ENCODE results near the gene PGLYRP2. TPM values are rescaled to one million over a fixed set of nuclear protein-coding genes. Genes with fewer than 3 reads are reported as not detected.

Gene PGLYRP2
- total RNA-seq, 2 donors from 2014 or later, result not detected

DNA sequence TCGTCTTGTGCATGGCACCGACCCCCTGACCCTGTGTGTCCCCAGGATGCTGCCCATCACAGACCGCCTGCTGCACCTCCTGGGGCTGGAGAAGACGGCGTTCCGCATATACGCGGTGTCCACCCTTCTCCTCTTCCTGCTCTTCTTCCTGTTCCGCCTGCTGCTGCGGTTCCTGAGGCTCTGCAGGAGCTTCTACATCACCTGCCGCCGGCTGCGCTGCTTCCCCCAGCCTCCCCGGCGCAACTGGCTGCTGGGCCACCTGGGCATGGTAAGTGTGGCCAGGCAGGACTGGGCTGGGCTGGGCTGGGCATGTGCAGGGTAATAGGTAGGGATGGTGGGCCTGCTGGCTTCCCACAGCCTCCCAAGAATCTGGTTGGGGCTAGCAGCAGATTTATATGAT, 46.0 kb upstream of the PGLYRP2 start:
- Histone ChIP-seq H3K4me3 (ENCODE audit: low read length) (no peak overlapping the region), H3K9ac (ENCODE audit: extremely low read depth, low read length, poor library complexity, severe bottlenecking) (no peak overlapping the region), H3K4me1 (ENCODE audit: control insufficient read depth, insufficient read depth, low read length) (no peaks in the 10 kb centered on the region), H3K27me3 (ENCODE audit: control insufficient read depth, insufficient read depth, low read length, poor library complexity, severe bottlenecking) (no peaks in the 10 kb centered on the region), H3K9me3 (ENCODE audit: control insufficient read depth, low read length) (peaks cover 48% of the 10 kb centered on the region), H3K36me3 (ENCODE audit: control insufficient read depth, insufficient read depth, low read length) (no peaks in the 10 kb centered on the region), H3K27ac (ENCODE audit: low read depth, low read length) (no peak overlapping the region)
- TF ChIP-seq, protein P1, sequence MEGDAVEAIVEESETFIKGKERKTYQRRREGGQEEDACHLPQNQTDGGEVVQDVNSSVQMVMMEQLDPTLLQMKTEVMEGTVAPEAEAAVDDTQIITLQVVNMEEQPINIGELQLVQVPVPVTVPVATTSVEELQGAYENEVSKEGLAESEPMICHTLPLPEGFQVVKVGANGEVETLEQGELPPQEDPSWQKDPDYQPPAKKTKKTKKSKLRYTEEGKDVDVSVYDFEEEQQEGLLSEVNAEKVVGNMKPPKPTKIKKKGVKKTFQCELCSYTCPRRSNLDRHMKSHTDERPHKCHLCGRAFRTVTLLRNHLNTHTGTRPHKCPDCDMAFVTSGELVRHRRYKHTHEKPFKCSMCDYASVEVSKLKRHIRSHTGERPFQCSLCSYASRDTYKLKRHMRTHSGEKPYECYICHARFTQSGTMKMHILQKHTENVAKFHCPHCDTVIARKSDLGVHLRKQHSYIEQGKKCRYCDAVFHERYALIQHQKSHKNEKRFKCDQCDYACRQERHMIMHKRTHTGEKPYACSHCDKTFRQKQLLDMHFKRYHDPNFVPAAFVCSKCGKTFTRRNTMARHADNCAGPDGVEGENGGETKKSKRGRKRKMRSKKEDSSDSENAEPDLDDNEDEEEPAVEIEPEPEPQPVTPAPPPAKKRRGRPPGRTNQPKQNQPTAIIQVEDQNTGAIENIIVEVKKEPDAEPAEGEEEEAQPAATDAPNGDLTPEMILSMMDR (conservative IDR thresholded peaks at IDR 0.05), result no peak
- no peak overlapping the region for H3K4me3 Mint-ChIP-seq
- DNase-seq, result no peak
- no peak overlapping the region for H3K27ac Mint-ChIP-seq
- 81 to 85% methylated on average over 8 to 15 of the region's 15 CpGs for WGBS, 2 experiments (ENCODE audit: insufficient coverage in 1 of 2, insufficient read length in 1 of 2)
- no peaks in the 10 kb centered on the region for H3K27me3 Mint-ChIP-seq (ENCODE audit: insufficient read depth)
- no peaks in the 10 kb centered on the region for H3K4me1 Mint-ChIP-seq
- H3K36me3 Mint-ChIP-seq (ENCODE audit: low read depth), result no peaks in the 10 kb centered on the region
- H3K9me3 Mint-ChIP-seq, result peaks cover 94% of the 10 kb centered on the region

DNA sequence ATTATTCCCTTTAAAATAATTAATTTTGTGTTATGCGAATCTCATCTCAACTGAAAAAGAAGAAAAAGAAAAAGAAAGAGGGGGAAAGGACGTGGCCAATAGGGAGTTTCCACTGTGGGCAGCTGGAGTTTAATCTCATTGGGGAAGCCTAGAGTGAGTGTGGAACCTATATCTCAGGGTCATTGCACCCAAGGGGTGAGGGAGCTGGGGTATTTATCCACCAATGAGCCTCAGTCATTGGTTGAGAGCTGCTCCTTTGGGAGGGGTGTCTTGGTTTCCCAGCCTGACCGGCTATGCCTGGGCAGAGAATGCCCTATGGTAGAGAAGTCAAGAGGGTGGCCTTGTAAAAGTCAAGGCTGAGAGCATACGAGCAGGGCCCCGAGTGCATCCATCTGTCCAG, 45.5 kb upstream of the PGLYRP2 start:
- no peaks in the 10 kb centered on the region for H3K4me1 Mint-ChIP-seq
- peaks cover 92% of the 10 kb centered on the region for H3K9me3 Mint-ChIP-seq
- 67 to 72% methylated on average over 4 to 5 of the region's 5 CpGs for WGBS, 2 experiments (ENCODE audit: insufficient coverage in 1 of 2, insufficient read length in 1 of 2)
- Histone ChIP-seq H3K9ac (ENCODE audit: extremely low read depth, low read length, poor library complexity, severe bottlenecking) (no peak overlapping the region), H3K4me1 (ENCODE audit: control insufficient read depth, insufficient read depth, low read length) (no peaks in the 10 kb centered on the region), H3K27ac (ENCODE audit: low read depth, low read length) (no peak overlapping the region), H3K9me3 (ENCODE audit: control insufficient read depth, low read length) (peaks cover 44% of the 10 kb centered on the region), H3K4me3 (ENCODE audit: low read length) (no peak overlapping the region), H3K36me3 (ENCODE audit: control insufficient read depth, insufficient read depth, low read length) (no peaks in the 10 kb centered on the region), H3K27me3 (ENCODE audit: control insufficient read depth, insufficient read depth, low read length, poor library complexity, severe bottlenecking) (no peaks in the 10 kb centered on the region)
- DNase-seq, result no peak
- TF ChIP-seq, protein P1 (conservative IDR thresholded peaks at IDR 0.05), result no peak
- H3K27me3 Mint-ChIP-seq (ENCODE audit: insufficient read depth), result no peaks in the 10 kb centered on the region
- H3K36me3 Mint-ChIP-seq (ENCODE audit: low read depth), result no peaks in the 10 kb centered on the region
- H3K4me3 Mint-ChIP-seq, result no peak overlapping the region
- H3K27ac Mint-ChIP-seq, result no peak overlapping the region

DNA sequence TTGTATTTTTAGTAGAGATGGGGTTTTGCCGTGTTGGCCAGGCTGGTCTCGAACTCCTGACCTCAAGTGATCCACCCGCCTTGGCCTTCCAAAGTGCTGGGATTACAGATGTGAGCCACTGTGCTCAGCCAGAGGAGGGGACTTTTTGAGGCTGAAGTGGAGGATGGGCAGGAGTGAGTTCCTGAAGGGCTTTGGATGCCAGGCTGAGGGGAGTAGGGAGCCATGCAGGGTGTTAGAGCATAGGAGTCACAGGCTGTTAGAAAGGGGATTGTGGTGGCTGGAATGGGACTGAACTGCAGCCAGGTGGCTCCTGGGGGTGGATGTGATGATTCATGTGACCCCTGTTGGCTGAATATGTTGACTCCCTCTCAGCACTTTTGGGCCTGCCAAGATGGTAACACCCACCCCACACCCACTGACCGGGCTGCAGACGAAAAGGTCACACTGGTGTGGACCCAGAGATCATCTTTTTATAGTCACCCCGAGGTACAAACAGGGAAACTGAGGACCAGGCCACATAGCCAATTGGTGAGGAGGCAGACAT, 40.2 kb upstream of the PGLYRP2 start:
- Mint-ChIP-seq H3K36me3 (ENCODE audit: low read depth) (peaks cover 5% of the 10 kb centered on the region), H3K27me3 (ENCODE audit: insufficient read depth) (no peaks in the 10 kb centered on the region), H3K4me3 (no peak overlapping the region), H3K9me3 (peaks cover 93% of the 10 kb centered on the region), H3K4me1 (no peaks in the 10 kb centered on the region), H3K27ac (no peak overlapping the region)
- no peaks in the 10 kb centered on the region for H3K36me3 ChIP-seq (ENCODE audit: control insufficient read depth, insufficient read depth, low read length)
- no peaks in the 10 kb centered on the region for H3K4me1 ChIP-seq (ENCODE audit: control insufficient read depth, insufficient read depth, low read length)
- peaks cover 48% of the 10 kb centered on the region for H3K9me3 ChIP-seq (ENCODE audit: control insufficient read depth, low read length)
- H3K4me3 ChIP-seq (ENCODE audit: low read length), result no peak overlapping the region
- 70 to 75% methylated on average over 6 of the region's 6 CpGs for WGBS, 2 experiments (ENCODE audit: insufficient coverage in 1 of 2, insufficient read length in 1 of 2)
- TF ChIP-seq, protein P1 (conservative IDR thresholded peaks at IDR 0.05), result no peak
- H3K27ac ChIP-seq (ENCODE audit: low read depth, low read length), result no peak overlapping the region
- no peaks in the 10 kb centered on the region for H3K27me3 ChIP-seq (ENCODE audit: control insufficient read depth, insufficient read depth, low read length, poor library complexity, severe bottlenecking)
- no peak for DNase-seq
- no peak overlapping the region for H3K9ac ChIP-seq (ENCODE audit: extremely low read depth, low read length, poor library complexity, severe bottlenecking)
